Peyer's patch (tissue), 4 donors: Measurements from ENCODE around the gene LMF1.

Experiments
- POLR2A ChIP-seq, 2 donors: fragments of 450-650 bp; IDR thresholded peaks; one replicate each; pipeline ENCODE4 v1.5.1; 2017; ENCODE audit warnings: antibody characterized with exemption in 2 of 2, mild to moderate bottlenecking in 2 of 2, moderate library complexity in 2 of 2
- TF ChIP-seq, protein P1 (sequence below), 6 experiments: fragments of 450-650 bp in 4 of 6; fragments of 200-600 bp in 2 of 6; sonication (generic) in 1 of 6; IDR thresholded peaks; one replicate each; pipeline ENCODE4 v1.5.1; 2017 to 2019; ENCODE audit warnings: antibody characterized with exemption in 6 of 6, mild to moderate bottlenecking in 3 of 6, moderate library complexity in 1 of 6

DNA sequence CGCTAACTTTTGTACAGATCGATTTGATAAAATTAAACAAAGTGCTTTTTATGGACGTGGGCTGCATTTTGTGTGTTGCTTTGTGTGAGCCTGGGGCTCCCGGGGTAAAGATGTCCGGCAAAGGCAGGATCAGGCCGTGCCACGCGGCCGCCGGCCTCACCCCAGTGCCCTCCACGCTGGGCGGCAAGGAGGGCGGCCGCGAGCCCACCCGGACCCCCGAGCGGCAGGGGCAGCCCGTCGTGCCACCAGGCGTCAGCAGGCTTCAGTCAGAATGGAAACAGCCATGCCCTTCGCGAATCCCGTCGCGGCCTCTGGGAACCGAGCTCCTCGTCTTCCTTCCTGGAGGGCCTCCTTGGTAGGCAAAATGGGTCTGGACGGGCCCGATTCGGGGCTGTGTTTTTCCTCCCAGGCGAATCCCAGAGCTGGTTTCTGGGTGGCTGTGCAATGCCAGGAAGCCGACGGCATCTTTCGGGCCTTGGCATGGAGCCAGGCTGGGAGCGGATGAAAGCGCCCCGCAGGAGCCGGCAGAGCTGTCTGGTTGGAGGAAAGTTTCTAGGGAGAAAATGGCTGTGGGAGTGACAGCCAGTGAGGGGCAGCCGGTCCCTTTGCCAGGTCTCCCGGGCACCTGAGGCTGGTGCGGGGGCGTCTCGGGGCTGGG, 16.3 kb upstream of the LMF1 start:
- TF ChIP-seq POLR2A (IDR thresholded peaks at IDR 0.05), result no peak
- TF ChIP-seq, protein P1, sequence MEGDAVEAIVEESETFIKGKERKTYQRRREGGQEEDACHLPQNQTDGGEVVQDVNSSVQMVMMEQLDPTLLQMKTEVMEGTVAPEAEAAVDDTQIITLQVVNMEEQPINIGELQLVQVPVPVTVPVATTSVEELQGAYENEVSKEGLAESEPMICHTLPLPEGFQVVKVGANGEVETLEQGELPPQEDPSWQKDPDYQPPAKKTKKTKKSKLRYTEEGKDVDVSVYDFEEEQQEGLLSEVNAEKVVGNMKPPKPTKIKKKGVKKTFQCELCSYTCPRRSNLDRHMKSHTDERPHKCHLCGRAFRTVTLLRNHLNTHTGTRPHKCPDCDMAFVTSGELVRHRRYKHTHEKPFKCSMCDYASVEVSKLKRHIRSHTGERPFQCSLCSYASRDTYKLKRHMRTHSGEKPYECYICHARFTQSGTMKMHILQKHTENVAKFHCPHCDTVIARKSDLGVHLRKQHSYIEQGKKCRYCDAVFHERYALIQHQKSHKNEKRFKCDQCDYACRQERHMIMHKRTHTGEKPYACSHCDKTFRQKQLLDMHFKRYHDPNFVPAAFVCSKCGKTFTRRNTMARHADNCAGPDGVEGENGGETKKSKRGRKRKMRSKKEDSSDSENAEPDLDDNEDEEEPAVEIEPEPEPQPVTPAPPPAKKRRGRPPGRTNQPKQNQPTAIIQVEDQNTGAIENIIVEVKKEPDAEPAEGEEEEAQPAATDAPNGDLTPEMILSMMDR (IDR thresholded peaks at IDR 0.05), result no peak
